ENCODE results near the gene FKBP7.
A peak's percentile ranks its signal among the peaks of the same experiment; 100 is the strongest.
"Not testable (repeated sequence)": the region's sequence is repeated elsewhere in the genome, so short reads cannot be mapped to it uniquely, and the experiment has no call there.

Gene FKBP7

DNA sequence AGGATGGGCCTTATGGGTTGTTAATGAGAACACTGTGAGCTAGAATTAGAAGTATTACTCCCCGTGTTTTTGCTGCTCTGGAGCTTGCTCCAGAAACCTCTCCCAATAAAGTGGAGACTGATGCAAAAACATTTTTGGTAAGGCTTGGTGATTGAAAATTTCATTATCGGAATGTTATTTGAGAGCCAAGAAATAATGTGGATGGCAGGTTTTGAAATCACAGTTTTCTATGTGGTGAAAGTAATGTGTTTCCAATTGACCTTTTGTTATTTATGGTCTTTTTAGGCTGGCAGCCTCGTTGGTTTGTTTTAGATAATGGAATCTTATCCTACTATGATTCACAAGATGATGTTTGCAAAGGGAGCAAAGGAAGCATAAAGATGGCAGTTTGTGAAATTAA lies 7.0 kb upstream of the FKBP7 start:
- no peak for DNase-seq (ENCODE audit: low read depth)

DNA sequence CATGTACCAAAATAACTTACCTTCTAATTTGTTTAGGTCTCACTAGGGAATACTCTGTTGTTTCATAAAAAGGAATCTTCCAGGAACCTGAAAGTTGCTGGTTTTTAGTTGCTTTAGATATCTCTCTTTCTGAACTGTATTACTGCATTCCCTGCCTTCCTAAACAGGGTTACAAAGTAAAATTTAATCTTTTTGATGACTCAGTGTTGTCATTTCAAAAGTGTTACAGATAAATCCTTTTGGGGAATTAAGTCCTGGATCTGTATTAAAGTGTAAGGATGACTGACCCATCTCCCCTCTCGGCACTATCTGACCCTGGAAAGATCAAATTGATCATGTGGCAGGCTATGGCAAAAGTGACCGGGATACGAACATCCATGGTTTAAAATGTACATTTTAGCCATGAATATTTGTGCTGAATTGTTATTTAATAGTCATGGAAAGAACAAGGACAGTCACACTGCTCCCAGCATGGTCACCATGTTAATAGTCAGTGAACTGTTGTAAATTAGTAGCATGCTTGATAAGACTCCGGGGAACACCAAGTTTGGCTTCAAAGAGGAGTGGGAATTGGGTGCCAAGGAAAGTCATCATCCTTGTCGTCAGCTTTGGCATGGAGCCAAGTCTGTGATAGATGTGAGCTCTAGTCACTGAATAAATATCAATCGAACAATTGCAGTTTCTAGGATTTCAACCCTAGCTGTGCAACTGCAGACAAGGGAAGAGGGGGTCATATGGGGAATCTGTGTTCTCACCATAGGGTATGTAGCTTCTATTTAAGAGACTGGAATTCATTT lies 6.0 kb upstream of the FKBP7 start:
- no peak for DNase-seq (ENCODE audit: low read depth)

DNA sequence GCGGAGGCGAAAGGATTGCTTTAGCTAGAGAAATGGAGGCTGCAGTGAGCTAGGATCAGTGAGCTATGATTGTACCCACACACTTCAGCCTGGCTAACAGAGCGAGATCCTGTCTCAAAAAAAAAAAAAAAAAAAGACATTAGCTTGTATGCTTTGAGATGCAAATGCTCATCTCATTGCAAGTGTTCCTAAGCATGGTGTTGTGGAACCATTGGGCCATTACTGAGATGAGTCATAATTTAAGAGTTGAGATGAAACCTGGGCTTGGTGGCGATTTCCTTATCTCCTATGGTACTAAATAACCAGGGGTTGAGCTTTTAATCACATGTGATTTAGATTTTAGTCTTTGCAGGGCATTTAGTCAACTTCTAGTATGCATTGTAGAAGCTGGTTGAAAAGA lies 4.0 kb upstream of the FKBP7 start:
- no peak for DNase-seq (ENCODE audit: low read depth)

DNA sequence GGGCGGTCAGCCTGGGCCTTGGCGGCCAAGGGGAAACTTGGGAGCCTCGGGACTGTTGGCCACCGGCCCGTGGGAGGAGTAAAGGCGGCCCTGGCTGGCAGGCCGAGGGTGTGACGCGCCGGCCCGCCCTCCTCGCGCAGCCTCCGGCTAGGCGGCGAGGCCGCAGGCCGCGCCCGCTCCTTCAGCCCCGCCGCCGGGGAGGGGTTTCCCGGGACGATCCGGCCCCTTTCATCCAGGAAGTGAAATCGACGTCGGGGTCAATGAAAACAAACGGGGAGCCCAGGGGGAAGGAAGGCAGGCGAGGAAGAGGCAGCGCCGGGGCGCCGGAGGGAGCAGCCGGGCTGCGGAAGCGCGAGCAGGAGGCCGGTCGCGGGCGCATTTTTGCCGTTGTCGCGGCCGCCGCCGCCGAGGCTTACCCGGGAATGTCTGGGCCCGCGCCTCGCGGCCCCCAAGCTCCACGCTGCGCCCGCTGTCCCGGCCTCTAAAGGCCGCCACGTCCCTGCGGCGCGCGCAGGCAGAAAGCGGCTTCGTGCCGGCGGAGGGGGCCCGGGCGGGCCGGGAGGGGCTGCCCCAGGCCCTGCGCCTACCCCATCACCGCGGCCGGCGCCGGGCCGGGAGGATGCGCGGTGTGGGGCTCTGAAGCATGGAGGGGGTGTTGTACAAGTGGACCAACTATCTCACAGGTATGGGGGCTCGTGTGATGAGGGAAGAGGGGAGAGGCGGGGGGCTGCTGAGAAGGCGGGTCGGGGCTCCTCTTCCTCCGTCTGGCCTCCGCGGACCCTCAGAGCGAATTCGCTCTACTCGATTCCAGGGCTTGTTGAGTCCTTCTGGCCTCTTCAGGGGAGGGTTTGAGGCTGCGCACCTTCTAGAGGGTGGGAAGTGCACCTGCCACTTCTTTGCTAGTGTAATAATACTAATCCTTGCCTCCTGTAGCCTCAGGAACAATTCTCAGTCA lies 2.1 kb upstream of the FKBP7 start, which contains the start of gene PLEKHA3:
Gene PLEKHA3 (plus strand): TSS at position 231 of the 955 bp plus-strand sequence. CDS start 413 bp downstream, at position 644.
- DNase-seq (ENCODE audit: low read depth), result peak; percentile 62

DNA sequence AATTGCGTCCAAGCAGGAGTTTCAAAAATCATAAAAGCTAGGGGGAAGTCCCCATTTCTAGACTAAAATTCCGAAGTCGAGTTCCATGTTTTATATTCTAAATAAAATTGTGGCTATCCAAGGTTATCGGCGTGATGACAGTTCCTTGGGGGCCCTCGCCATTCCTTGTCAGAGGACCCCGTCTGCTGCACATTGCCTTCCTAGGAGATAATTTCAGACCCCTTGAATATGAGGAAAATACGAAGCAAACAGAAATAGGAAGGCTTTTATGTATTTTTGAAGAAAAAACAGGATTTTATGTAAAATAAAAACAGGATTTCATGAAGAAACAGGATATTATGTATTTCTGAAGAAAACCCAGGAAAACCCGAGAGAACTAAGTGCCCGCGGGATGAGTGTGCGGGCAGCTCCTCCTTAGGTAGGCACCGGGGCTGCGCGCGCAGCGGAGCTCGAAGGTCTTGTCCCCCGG lies 1.4 kb upstream of the FKBP7 start:
- no peak for DNase-seq (ENCODE audit: low read depth)

DNA sequence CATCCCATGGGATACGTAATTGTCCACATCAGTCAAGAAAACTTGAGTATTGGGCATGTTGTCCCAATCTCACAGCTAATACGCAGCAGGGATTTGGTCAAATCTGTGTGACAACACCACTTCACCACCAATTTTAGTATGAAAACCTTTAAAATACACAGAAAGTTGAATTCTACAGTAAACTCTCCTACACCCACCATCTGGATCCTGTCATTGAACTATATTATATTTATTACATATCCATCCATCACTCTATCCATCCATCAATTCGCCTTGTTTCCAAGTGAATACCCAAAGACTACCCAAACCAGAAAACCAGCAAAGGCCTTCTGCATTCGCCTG lies 846 bp upstream of the FKBP7 start:
- DNase-seq (ENCODE audit: low read depth), result no peak

DNA sequence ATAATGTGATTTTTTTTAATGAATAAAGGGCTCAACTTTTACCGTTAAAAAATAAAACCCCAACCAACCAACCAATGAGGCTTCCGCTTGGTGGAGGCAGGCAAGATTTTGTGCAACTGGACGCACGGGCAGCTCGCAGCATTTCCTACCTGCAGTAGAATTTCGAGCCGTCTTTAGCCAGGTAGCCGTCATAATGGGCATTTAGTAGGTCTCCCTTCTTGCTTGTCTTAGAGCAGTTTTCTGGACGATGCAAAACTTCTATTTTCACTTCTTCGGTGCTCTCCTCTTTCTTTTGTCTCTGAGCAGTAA lies 316 bp downstream of the FKBP7 start:
- no peak for DNase-seq (ENCODE audit: low read depth)

DNA sequence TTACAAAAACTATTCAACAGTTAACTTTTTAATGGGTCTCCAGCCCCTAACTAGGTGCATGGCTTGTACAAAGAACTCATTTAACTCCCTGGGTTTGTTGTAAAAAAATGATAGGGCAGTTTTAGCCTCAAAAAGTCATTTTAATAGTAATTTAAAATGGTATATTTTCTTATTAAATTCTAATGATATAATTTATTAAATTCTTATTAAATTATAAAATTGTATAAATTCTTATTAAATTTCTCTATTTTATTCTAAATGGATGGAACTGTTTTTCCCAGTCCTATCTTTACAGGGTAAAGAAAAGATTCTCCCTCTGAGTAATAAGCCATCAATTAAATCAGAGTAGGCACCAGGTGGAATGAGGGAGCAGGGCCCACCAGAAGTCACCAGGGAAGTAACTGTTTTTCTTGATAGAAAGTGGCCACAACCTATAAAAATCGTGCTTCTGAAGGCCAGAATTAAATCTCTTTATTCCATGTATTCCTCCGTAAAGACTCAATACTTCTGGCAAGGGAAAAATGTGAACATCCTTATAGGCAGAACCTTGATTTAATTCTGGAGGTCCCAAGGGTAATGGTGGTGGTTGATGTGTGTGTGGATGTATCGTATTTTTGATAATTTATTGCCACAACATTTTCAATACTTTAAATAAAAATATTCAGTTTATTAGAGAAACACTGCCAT lies 814 bp downstream of the FKBP7 start:
- no peak for DNase-seq (ENCODE audit: low read depth)

DNA sequence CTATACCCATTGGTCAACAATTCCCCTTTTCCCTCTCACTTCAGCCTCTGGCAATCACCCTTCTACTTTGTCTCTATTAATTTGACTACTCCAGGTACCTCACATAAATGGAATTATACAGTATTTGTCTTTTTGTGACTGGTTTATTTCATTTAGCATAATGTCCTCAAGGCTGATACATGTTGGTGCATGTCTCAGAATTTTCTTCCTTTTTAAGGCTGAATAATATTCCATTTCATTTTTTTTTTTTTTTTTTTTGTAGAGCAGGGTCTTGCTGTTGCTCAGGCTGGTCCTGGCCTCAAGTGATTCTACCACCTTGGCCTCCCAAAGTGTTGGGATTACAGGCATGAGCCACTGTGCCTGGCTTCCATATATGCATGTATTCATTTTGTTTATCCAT lies 1.9 kb downstream of the FKBP7 start:
- DNase-seq (ENCODE audit: low read depth), result no peak

DNA sequence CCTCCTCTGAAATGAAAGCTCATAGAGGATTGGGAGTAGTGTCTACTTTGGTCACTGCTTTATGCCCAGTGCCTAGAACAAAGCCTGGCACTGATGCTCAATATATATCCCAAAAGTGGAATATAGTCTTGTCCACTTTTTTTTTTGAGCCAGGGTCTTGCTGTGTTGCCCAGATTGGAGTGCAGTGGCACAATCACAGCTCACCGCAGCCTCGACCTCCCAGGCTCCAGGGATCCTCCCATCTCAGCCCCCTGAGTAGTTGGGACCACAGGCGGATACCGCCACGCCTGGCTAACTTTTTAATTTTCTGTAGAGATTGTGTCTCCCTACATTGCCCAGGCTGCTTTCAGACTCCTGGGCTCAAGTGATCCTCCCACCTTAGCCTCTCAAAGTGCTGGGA lies 3.8 kb downstream of the FKBP7 start:
- no peak for DNase-seq (ENCODE audit: low read depth)

DNA sequence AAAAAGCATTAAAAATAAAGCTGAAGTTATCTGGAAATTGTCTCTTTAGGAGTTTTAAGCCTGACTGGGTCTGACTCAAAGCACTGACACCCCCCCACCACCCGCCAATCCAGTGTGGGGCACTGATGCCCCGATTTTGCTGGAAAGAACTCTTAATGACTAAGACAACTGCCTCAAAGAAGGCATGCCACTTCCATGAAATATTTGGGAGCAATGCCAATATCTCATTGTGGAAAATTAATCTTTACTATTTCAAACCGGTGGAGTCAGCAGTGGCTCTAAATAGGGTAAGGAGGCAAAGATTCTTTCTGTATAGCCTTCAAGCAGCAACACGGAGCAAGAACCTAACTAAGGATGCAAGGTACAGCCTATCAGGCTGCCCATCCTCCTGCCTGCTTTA lies 4.5 kb downstream of the FKBP7 start:
- no peak for DNase-seq (ENCODE audit: low read depth)

DNA sequence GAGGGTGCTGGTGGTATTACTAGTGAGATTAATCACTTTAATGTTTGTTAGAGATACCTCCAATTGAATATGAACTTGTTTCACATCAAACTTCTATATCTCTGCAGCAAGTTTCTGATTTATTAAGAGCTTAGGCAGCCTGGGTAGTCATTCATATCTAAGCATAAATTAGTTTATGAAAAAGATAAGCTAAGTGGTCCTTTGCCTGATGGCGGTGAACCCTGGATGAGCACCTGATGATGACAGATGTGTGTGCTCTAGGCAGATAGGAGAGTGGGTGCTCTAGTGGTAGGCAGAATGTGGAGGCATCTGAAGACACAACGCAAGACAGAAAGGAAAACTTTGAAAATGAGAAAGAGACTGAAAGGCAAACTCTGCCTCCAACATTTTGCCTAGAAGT lies 5.0 kb downstream of the FKBP7 start:
- no peak for DNase-seq (ENCODE audit: low read depth)

DNA sequence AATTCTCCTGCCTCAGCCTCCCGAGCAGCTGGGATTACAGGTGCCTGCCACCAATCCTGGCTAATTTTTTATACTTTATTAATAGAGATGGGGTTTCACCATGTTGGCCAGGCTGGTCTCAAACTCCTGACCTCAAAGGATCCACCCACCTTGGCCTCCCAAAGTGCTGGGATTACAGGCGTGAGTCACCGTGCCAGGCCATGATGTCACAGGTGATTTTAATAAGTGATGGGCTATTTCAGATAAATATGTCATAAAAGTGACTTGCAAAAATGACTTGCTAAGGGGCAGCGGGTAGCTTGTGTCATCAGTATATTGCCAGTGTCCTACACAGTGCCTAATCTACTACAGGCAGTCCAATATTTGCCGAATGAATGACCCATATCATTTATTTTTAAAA lies 7.1 kb downstream of the FKBP7 start:
- DNase-seq (ENCODE audit: low read depth), result not testable (repeated sequence)

DNA sequence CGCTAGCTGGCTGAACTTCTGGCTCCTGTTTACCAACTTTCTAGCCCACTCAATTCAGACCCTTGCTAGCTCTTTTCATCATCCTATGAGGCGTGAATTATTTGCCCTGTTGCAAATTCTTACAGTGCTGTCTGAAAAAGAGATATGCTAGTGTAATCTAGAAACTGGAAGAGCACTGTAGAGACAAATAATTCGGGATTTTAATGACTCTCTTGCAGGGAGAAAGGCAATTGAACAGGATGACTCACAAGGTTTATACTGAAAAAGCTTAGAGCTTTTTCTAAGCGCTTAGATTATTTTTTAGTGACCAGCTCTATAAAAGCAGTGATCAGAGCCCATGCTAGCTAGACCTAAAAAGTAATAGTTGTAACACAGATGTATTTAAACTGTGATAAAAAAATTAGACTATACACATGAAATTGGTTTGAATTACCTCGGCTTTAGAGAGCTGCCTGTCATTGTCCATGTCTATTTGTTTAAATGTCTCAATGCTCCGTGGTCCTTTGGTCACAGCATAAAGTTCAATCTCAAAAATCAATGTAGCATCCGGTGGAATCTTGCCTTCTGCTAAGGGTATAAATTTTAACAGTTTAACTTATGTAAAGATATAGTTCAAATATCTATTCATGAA lies 9.1 kb downstream of the FKBP7 start:
- DNase-seq (ENCODE audit: low read depth), result no peak

DNA sequence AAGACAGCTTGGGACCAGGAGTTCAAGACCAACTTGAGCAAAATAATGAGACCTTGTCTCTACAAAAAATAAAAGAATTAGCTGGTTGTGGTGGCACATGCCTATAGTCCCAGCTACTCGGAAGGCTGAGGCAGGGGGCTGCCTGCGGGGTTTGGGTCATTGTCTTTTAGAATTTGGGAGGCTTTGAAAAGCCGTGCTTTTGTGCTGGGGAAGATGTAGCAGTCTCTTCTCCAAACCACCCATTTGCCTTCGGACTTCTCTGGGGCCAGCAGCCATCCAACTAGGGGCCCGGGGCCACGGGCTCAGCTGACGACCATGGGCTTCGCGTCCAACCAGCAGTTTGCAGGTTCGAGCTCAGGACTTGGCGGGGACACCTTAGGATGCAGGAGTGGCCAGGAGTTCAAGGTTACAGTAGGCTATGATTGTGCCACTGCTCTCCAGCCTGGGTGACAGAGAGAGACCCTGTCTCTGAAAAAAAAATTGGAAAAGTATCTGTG lies 21.0 kb downstream of the FKBP7 start:
- DNase-seq (ENCODE audit: low read depth), result no peak

DNA sequence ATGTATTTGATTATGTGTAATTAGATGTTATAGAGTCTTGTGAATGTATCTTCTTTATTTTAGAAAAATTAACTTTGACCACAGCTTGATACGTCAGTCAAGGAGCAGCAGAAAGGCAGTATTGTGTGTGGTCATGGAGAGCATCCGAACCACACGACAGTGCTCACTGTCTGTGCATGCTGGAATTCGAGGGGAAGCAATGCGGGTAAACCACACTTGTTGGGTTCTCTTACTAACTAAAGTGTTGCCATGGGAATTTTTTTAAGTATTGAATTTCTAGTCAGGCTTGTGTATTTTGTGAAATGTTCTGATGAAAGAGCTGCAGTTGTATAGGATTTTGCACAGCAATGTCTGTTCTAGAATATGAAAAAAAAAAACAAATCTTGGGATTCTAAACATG lies 22.5 kb downstream of the FKBP7 start:
- DNase-seq (ENCODE audit: low read depth), result no peak

DNA sequence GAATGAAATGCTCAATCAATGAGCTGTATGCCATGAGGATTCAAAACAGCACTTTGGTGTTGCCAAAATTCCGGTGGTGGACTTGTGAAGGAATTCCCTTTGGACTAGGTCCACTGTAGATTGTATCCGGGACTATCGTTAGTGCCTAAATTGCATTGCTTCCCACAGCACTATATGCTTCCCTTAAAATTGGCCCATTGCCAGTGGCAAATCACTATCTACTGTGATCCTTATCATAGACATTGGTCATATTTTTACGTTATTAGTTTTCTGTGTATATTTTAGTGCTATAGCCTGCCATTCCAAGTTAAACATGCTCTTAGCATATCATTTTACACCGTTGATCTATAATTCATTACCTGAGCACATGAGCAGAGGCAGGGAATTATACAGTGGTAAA lies 25.5 kb downstream of the FKBP7 start:
- no peak for DNase-seq (ENCODE audit: low read depth)

DNA sequence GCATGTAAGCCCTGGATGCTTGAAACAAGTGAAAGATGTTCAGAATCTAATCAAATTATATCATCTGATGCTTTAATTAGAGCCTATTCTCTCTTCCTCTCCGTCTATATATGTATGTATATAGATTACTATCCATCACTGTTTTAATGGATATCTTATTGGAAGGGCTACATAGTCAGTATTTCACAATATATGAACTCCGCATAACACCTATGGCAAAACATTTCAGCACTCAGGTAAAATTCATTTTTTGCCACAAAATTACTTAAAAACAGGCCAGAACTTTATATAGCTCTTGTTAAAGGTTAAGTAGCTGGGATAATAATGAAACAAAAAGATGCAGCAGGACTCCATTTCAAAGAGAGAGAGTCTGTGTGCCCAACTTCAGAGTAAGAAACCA lies 26.1 kb downstream of the FKBP7 start:
- DNase-seq (ENCODE audit: low read depth), result no peak

DNA sequence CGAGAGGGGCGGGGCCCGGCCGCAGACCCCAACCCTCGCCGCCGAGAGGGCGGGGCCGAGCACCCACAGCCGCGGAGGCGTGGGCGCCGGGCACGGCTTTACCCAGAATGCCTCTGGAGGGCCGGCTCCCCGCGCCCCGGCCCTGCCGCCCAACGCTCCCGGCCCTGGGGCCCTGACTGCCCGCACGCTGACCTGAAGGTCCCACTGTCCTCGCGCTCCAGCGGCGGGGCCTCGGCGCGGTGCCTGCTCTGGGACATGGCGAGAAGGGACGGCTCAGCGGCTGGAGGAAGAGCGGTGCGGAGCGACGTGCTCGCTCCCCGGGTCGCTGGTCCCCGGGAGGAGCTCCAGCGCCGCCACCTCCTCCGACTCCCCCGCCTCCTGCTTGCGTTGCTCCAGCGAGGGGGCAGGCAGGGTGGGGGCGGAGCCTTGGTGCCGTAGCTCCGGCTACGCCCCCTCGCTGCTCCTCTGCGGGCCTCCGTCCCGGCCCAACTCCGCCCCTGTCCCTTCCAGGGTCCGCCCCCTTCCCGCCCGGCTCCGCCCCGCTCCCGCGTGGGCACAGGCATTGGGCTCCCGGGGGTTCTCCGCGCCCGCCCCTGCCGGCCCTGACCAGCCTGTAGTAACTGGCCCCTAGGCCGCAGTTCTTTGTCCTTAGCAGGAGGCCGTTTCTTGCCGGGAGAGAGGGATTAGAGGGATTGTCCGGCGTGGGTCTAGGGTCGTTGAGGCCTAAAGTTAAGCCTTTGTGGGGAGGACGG lies 27.4 kb downstream of the FKBP7 start, which contains the start of the genes PJVK and PRKRA:
Gene PJVK (plus strand): TSS at position 605 of the 752 bp plus-strand sequence. CDS start 2,032 bp downstream, outside the sequence.
Gene PRKRA (minus strand): TSS at position 402 of the 752 bp plus-strand sequence. CDS start 145 bp downstream, at position 257.
- DNase-seq (ENCODE audit: low read depth), result peak; percentile 94

DNA sequence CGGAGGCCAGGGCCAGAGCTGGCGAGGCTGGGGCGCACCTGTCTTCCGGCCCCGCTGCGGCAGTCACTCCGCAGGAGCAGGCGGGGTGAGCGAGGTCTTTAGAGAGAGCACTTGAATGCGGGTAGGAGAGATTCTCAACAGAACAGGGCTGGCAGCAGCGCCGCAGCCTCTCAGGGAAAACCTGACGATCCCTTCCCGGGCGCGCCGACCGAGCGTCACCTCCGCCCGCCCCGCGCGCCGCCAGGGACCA lies 28.0 kb downstream of the FKBP7 start:
- DNase-seq (ENCODE audit: low read depth), result no peak
